Stimulated activated naive CD8-positive, alpha-beta T cell treated with anti-CD3 and anti-CD28 coated beads, Interleukin-15, Interleukin-2, amounts not matched to agents 100 U/mL and 50 U/mL, for 24 hours (primary cell): Measurements from ENCODE around the gene SMAP2.
A peak's percentile ranks its signal among the peaks of the same experiment; 100 is the strongest.

Experiments used
- ATAC-seq: fragments of 150-1000 bp; cut with Tn5 transposase; one replicate; pipeline ENCODE4 v1.10.0; 2021
- DNase-seq: peaks from one replicate; pipeline ENCODE4 v3.0.0; 2021

Gene SMAP2

DNA sequence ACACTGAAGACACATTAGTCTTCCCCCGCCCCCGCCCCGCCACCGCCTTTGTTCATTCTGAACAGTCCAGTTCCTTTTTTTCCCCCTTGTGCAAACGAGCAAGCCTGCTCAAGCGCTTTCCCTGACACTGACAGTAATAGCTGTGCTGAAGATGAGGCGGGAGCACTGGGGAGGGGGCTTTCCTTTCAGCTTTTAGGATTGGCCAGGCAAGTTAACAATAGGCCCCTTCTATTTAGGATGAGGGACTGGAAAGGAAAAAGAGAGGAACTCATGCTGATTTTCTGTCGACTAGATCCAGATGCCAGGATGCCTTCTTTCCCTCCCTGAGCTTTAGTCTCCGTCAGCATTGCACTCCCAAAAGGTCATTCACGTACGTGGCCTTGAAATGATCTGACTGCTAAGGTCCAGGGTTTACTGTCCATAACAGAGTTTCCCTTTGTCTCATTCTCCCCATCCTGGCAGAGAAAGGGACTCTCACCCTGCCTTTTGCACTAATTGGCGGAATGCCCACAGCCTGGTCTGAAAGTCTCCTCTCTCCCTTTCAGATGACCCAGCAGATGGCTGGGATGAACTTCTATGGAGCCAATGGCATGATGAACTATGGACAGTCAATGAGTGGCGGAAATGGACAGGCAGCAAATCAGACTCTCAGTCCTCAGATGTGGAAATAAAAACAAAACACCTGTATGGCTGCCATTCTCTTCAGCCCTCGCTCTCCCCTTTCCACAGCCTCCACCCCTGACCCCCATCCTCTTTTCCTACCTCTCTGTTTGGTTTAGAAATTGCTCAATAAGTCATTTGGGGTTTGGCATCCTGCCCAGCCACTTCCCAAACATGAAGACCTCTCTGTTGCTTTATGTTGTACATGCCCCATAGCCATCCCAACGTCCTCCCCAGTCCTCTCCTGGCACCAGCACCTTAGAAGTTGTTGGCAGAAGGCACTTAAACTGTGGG, 48.2 kb downstream of the SMAP2 start:
- ATAC-seq (no peak), DNase-seq (no peak)

DNA sequence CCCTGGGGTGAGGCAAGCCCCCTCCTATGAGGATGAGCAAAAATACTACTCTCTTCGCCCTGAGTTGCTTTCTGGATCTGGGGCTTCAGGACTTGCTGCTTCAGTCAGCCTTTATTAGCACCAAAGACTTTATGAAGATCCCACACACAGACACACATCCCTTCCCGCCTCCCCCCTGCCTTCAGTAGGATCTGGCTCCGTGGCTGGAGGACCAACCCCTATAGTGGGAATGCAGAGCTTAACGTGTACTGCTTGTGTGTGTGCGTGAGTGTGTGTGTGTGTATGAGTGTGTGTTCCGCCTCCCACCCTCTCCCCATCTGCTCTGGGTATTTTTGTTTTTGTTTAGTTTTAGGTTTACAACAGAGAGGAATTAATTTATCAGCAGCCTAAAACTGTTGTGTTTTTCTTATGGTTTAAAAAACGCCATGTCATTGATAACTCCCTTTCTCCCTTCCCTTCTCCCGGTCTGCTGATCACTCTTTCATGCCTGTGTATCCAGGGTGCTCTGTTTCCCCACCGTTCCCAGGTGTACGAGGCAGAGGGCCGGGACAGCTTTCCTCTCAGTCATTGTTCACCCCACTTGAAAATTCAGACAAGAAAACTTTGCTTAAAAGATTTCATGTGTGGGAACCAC, 49.2 kb downstream of the SMAP2 start:
- ATAC-seq (no peak), DNase-seq (no peak)

DNA sequence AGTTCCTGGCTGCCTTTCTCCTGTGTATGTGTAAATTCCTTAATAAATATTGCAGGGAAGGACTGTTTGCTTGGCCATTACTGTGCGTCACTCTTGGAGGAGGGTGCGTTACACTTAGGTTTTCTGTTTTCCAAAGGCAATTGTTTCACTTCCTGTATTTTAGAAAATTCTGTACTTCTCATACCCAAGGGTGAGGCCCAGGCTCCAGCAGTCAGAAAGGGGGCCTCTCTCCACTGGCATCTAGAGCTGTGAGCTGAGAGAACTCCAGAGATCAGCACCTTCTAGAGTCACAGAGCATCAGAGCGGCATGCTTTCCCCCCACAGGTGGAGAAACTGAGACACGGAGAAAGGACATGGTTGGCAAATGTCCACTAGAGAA, 49.7 kb downstream of the SMAP2 start:
- ATAC-seq (no peak), DNase-seq (no peak)

DNA sequence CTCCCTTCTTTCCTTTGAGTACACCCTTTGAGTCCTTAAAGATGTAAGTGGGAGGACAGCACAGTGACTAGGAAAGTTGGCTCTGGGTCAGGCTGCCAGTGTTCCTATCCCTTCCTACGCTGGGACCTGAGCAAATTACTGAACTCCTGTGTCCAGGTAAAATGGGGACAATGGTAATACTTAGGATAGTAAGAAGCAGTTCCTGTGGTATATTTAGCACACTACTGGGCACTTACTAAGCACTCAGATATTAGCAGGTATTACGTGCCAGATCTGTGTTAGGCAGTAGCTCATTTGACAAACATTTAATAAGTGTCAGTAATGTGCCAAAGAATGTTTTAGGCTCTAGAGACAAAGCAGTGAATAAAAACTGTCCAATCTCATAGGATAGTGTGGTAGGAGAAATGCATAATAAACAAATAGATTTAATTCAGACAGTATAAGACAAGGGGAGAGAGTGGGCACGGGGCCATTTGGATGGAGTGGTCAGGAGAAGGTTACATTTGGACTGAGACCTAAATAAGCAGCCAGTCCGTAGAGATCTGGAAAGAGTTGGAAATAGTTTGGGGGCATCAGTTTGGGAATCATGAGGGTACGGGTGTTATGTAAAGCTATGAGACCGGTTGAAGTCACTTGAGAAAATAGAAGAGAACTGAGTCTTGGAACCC, 50.6 kb downstream of the SMAP2 start:
- DNase-seq: no peak
- ATAC-seq: no peak

DNA sequence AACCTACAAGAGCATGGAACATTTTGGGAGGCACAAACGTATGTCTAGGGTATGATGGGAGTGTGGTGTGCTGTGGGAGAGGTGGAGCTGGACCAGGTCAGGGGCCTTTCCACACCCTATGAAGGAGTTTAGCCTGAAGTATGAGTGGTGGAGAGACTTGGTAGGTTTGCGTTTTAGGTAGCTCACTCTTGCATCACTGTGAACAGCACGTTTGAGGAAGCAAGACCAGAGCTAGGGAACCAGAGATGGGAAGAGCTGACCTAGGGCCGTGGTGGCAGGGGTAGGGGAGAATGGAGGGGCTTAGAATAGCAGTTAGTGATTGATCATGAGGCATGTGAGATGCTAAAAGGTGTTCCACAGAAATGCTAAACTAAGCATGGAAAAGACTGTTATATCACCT, 51.7 kb downstream of the SMAP2 start:
- ATAC-seq: no peak

DNA sequence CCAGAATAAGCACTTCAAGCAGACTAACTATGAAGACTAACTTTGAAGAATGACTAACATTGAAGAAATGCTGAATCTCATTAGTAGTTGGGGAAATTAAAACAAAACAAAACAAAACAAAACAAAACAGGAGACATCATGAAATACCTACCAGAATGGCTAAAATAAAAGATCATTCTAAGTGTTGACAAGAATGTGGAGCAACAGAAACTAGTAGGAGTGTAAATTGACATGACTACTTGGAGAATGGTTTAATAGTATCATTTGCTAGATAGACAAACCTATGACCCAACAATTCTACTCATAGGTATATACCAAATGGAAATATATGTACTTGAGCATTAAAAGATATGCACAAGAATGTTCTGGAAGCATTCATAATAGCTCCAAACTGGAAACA, 57.9 kb downstream of the SMAP2 start:
- DNase-seq (no peak), ATAC-seq (no peak)

More for the DNA sequence above, 51.7 kb downstream of the SMAP2 start:
- no peak for DNase-seq

DNA sequence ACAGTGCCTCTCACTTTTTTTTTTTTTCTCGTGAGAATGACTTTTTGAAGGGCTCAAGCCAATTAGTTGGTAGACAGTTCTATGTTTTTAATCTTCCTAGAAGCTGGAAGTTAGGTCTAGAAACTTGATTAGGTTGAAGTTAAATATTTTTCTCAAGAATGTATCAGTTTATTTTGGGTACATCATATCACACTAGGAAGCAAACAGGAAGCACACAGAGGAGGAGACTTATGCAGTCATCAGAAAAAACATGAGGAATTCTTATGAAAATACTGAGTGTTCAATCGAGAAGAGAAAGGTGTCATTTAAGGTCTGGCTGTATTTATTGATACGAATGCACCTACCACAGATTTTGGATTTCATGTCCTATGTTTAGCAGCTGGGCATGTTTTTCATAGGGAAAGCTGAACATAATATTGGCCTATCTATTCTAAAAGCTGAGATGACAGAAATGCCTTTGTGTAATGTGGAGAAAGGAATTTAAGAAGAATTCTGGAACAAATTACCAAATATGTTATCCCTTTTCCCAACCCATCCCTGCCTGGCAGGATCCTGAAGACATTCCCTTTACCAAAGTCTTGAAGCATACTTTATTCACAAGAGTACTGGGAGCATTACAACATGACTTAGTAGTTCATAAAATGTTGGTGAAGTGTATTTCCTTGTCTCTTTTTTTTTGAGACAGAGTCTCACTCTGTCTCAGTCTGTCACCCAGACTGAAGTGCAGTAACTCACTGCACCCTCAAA, 59.3 kb downstream of the SMAP2 start:
- ATAC-seq (no peak), DNase-seq (no peak)

DNA sequence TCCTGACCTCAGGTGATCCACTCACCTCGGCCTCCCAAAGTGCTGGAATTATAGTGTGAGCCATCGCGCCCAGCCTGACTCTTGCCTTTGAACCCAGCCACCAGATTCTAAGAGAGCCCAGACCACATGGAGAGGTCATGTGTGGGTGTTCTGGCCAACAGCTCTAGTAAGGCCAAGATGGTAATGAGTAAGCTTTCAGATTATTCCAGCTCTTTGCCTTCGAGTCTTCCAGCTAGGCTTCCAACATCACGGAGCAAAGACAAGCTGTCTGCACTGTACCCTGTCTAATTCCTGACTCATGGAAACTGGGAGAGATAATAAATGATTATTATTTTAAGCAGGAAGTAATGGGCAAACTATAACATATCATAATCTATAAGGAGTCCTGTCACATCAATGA, 61.9 kb downstream of the SMAP2 start:
- no peak for ATAC-seq
- DNase-seq: no peak

DNA sequence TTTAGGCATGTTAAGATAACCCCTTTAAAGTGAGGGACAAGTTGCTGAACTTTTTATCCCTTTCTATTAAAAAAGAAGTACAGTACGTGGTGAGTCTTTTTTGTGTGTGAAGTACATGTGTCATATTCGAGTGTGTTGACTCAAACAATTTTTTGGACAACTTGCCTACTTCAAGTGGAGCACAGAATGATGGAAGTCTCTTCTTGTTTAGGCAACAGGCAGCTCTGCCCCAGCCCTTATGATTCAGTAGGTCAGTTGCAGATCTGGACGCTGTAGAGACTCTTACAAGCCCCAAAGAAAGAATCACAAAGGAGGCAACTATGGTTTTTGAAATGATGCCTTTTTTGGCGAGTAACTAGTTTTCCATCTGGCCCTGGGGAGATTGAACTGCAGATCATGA, 62.3 kb downstream of the SMAP2 start:
- ATAC-seq: no peak

DNA sequence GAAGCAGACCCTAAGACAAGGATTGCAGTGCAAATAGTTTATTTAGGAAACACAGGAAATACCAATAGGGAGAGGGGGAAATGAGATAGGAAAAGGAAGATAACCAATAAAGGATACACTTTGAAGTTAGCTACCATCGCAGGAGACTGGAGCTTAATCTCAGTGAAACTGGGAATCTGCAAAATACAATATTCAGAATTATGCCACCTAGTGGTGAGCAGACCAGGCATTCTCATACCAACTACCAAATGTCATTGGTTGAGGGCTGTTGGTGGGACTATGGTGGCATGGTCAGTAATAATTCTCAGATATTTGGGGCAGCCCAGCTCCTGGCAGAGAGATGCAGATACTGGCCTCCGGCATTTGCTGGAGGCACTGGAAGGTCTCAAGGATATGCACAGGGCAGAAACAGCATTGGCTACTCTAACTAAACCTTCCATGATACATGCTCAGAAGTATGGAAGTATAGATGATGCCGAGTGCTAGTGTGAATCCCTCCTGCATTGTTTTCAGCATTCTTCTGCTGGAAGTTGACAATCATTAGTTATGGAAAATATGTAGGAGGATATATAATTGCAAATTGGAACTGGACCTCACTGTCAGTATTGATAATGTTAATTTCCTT, 65.0 kb downstream of the SMAP2 start:
- no peak for ATAC-seq
- no peak for DNase-seq

More for the DNA sequence above, 62.3 kb downstream of the SMAP2 start:
- no peak for DNase-seq

DNA sequence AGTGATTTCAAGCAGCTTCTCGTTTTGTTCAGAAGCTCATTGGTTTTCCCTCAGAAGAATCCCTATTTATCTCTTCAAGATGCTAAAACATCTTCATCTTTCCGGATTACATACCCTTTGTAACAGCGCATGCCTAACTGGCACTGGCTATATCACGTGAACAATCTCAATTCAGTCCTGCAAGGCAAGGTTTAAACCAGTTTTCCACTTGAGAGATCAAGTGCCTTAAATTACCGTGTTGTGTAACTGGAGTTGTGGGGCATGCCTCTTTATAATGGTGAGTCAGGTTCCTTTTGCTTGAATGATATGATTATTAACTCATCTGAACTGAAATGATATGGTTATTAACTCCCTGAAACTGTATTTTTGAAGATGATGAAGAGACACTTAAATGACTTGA, 65.7 kb downstream of the SMAP2 start:
- ATAC-seq (no peak), DNase-seq (no peak)

DNA sequence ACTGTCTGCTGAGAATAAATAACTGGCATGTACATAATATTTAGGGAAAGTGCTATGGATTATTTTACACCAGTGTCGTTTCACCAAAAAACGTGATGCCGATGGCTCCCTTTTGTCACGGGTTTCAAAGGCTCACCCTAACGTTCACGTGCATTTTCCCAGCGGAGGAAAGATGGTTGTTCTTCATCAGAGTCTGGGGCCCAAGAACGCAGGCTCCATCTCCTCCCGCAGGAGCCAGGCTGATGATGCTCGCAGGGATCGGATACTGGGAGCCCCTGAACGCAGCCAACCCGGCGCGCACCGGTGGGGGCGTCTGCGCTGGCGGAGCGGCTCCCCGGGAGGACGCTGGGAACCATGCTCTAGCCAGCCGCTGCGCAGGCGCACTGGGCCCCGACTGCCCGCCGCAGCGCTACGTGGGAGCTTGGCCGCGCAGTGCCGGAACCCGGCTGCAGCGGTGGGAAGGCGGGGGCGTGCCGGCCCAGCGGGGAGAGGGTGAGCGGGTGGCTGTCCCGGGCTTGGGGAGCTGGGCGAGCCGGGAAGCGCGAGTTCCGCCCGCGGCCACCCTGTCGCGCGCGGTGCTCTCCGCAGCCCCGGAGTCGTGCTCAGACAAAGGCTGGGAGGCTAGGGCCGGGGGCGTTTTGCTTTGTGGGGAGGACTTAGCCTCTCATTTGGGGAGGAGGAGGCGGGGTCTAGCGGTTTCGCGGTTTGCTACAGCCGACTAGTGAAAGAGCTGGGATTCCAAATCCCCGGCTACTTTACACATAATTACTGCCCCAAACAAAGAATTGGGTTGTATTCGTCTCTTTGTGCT, 76.4 kb downstream of the SMAP2 start, which contains the start of gene ZFP69B:
Gene ZFP69B, plus strand, starts transcription at position 793 of the 811 bp plus-strand sequence. CDS start 486 bp downstream, outside the sequence.
- DNase-seq (peak; percentile 95), ATAC-seq (peak; percentile 70)

DNA sequence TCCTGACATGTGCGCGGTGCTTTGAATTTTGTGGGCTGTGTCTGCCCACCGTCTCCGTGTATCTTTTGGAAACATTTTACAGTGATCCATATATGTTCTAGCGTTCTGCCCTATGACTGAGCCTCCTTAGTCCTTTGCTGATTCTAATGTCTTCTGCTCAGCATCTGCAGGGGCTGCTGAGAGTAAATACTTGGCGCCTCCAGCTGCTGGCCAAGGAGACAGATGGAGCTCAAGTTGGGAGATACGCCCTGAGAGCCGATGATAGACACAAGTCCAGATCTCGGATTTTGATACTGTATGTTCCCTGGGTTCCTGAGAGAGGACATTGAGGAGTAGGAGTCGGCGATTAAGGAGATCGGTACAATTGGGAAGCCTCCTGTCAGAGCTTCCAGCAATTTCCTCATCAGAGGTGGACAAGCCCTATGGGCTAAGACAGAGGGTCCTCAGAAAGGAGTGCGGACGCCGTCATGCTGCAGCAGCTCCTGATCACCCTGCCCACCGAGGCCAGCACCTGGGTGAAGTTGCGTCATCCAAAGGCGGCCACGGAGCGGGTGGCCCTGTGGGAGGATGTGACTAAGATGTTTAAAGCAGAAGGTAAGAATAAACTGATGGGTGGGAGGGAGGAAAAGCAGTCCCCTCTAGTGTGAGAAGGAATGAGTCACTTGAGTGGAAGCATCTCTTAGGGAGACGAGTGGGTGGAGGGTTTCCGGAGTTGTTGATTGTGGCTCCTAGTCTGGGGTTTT, 77.1 kb downstream of the SMAP2 start:
- ATAC-seq (peak; percentile 87), DNase-seq (peak; percentile 86)

DNA sequence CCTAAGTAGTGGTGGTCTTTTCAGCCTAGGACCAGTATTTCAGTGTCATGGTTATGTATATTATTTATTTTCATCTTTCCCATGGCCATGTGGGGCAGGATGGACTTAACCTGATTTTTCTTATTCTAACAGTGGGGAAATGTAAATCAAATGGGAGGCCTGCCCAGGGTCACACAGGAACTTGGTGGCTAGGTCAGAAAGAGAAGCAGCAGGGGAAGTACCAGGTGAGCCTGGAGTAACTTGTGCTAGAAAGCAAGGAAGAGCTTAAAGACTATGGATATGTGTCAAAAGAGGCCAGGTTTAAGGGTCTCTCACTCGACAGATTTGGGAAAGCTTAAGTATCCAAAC, 77.7 kb downstream of the SMAP2 start:
- no peak for DNase-seq
- ATAC-seq: peak; percentile 26

DNA sequence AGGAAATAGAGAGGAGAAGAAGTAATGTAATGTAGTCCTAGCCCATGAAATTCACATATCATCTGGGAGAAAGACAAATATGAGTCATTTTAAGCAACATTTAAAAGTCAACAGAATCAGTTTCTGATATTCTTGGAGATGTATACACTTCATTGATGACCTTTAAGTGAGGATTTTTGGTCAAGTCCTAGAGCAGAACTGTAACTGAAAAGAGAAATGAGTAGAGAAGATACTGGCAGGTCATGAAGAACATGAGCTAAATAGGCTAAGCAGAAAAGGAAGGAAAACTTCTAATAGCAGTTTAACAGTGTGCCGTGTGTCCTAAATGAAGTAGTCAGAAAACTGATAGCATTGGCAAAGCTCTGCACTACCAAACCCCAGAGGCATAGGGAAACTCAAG, 81.3 kb downstream of the SMAP2 start:
- ATAC-seq: no peak
- DNase-seq: no peak

DNA sequence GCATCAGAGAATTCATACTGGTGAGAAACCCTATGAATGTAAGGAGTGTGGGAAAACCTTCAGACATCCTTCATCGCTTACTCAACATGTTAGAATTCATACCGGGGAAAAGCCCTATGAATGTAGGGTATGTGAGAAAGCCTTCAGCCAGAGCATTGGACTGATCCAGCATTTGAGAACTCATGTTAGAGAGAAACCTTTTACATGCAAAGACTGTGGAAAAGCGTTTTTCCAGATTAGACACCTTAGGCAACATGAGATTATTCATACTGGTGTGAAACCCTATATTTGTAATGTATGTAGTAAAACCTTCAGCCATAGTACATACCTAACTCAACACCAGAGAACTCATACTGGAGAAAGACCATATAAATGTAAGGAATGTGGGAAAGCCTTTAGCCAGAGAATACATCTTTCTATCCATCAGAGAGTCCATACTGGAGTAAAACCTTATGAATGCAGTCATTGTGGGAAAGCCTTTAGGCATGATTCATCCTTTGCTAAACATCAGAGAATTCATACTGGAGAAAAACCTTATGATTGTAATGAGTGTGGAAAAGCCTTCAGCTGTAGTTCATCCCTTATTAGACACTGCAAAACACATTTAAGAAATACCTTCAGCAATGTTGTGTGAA, 89.5 kb downstream of the SMAP2 start:
- ATAC-seq (no peak), DNase-seq (no peak)

DNA sequence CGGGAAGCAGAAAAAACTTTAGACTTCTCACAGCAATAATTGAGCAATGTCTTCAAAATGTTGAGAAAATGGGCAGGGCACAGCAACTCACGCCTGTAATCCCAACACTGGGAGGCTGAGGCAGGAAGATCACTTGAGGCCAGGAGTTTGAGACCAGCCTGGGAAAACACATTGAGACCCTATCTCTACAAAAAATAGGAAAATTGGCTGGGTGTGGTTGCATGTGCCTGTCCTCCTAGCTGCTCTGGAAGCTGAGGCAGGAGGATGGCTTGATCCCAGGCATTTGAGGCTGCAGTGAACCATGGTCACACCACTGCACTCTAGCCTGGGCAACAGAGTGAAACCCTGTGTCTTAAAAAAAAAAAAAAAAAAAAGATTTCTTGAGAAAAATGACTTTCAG, 95.8 kb downstream of the SMAP2 start:
- no peak for ATAC-seq
- DNase-seq: no peak
